T-cell (primary cell): ENCODE measurements around the gene CHD9NB. TPM values are rescaled to one million over a fixed set of nuclear protein-coding genes. Genes with fewer than 3 reads are reported as not detected.
"Not testable (repeated sequence)": the region's sequence is repeated elsewhere in the genome, so short reads cannot be mapped to it uniquely, and the experiment has no call there.

ENCODE experiments used
- ATAC-seq, 4 experiments: fragments of 200-7000 bp in 3 of 4; fragments of 150-1000 bp in 1 of 4; cut with Tn5 transposase; replicated peaks in 1 of 4; 1 replicate in 3 of 4; 2 replicates in 1 of 4; pipeline ENCODE4 v1.10.0; 2021; ENCODE audit warnings: moderate library complexity in 3 of 4, mild to moderate bottlenecking in 2 of 4, moderate number of reproducible peaks in 1 of 4
- CTCF ChIA-PET, 2 donors: fragments of 300-600 bp; sonication (Branson Sonifier 250); formaldehyde crosslinking; loops; one replicate each; lab custom pipeline; 2022; ENCODE audit warnings: antibody characterized with exemption in 2 of 2; lab: Charles Lee
- POLR2A ChIA-PET, 2 donors: fragments of 300-600 bp; sonication (Branson Sonifier 250); formaldehyde crosslinking; loops; one replicate each; lab custom pipeline; 2022; ENCODE audit warnings: antibody characterized with exemption in 2 of 2; lab: Charles Lee
- DNase-seq, 35 experiments: peaks; one replicate each; pipeline versions ENCODE4 v3.0.0 to v3.0.0-alpha.2; 2013 to 2023
- H3K27ac ChIP-seq: one replicate; pipeline ENCODE4 v1.5.1; 2013; ENCODE audit warnings: low read length
- H3K27me3 ChIP-seq, 2 experiments: replicated peaks in 1 of 2; 1 replicate in 1 of 2; 2 replicates in 1 of 2; pipeline versions ENCODE4 v1.6.1 to v1.7.0; 2013; ENCODE audit warnings: low read length in 1 of 2, mixed read lengths in 1 of 2; ENCODE audit not compliant: control insufficient read depth in 2 of 2, insufficient read depth in 2 of 2; ENCODE audit errors: extremely low read depth in 1 of 2
- H3K36me3 ChIP-seq, 2 donors: 1 replicate in 1 of 2; 2 replicates in 1 of 2; pipeline versions ENCODE4 v1.6.1 to v1.7.0; 2013; ENCODE audit warnings: low read length in 1 of 2; ENCODE audit not compliant: control insufficient read depth in 2 of 2, insufficient read depth in 1 of 2; ENCODE audit errors: extremely low read depth in 1 of 2
- H3K4me1 ChIP-seq, 2 experiments: 1 replicate in 1 of 2; 2 replicates in 1 of 2; pipeline versions ENCODE4 v1.6.1 to v1.7.0; 2013; ENCODE audit warnings: low read length in 2 of 2, mixed read lengths in 1 of 2; ENCODE audit not compliant: insufficient read depth in 2 of 2, control insufficient read depth in 1 of 2; ENCODE audit errors: extremely low read depth in 1 of 2
- H3K4me3 ChIP-seq, 2 donors: 1 replicate in 1 of 2; 2 replicates in 1 of 2; pipeline versions ENCODE4 v1.5.1 to v1.7.0; 2013; ENCODE audit warnings: mild to moderate bottlenecking in 2 of 2, low read length in 1 of 2, moderate library complexity in 1 of 2; ENCODE audit not compliant: control insufficient read depth in 1 of 2; ENCODE audit errors: extremely low read depth in 1 of 2
- H3K9me3 ChIP-seq: 2 replicates; pipeline ENCODE4 v1.7.0; 2013
- H3K27ac Mint-ChIP-seq, 2 donors: one replicate each; pipeline ENCODE4 v1.8.0; 2020 to 2021; ENCODE audit warnings: mild to moderate bottlenecking in 2 of 2, mixed read lengths in 2 of 2
- H3K27me3 Mint-ChIP-seq, 2 donors: one replicate each; pipeline ENCODE4 v1.8.0; 2021 to 2022; ENCODE audit warnings: mixed read lengths in 2 of 2
- H3K36me3 Mint-ChIP-seq: one replicate; pipeline ENCODE4 v1.8.0; 2021; ENCODE audit warnings: mixed read lengths
- H3K4me1 Mint-ChIP-seq, 3 donors: one replicate each; pipeline ENCODE4 v1.8.0; 2020 to 2022; ENCODE audit warnings: mixed read lengths in 3 of 3, mild to moderate bottlenecking in 1 of 3
- H3K4me3 Mint-ChIP-seq, 3 donors: one replicate each; pipeline ENCODE4 v1.8.0; 2020 to 2022; ENCODE audit warnings: mild to moderate bottlenecking in 3 of 3, mixed read lengths in 3 of 3, moderate library complexity in 3 of 3
- H3K9me3 Mint-ChIP-seq, 3 donors: one replicate each; pipeline ENCODE4 v1.8.0; 2020 to 2022; ENCODE audit warnings: mixed read lengths in 3 of 3
- WGBS: methylation state at CpG from one replicate; pipeline ENCODE4 v1.1.5; 2013; ENCODE audit warnings: missing lambda C conversion rate; ENCODE audit not compliant: insufficient coverage; 5-methylcytosine and 5-hydroxymethylcytosine counted together
- total RNA-seq, 35 experiments: library from RNA in 6 of 35; stranded (reverse) in 6 of 35; fragments of 120-200 nt in 1 of 35; gene quantifications; one replicate each; pipeline versions ENCODE4 v1.2.1 to v1.2.4 and lab custom pipeline; 2013 to 2026

Gene CHD9NB
- total RNA-seq, 5 donors from 2014 or later (not counting 1 experiment from before 2014, with no cell fraction given) = not detected

- no peaks in the 10 kb centered on the region for H3K9me3 Mint-ChIP-seq
- H3K36me3 Mint-ChIP-seq = no peaks in the 10 kb centered on the region
- Histone ChIP-seq H3K4me1 (no peaks in the 10 kb centered on the region), H3K4me3 (no peak overlapping the region), H3K36me3 (no peaks in the 10 kb centered on the region), H3K27me3 (peaks cover 0 to 15% of the 10 kb centered on the region in 2 experiments), H3K9me3 (no peaks in the 10 kb centered on the region), H3K27ac (no peak overlapping the region)
- peaks cover 4 to 22% of the 10 kb centered on the region in 2 donors for H3K27me3 Mint-ChIP-seq
- WGBS = 86% methylated on average over 2 of the region's 4 CpGs
- ChIA-PET POLR2A (no interaction called here), CTCF (no interaction called here)
- ATAC-seq (no peak), DNase-seq (no peak)
- no peak overlapping the region for H3K4me3 Mint-ChIP-seq
- no peaks in the 10 kb centered on the region for H3K4me1 Mint-ChIP-seq
- no peak overlapping the region for H3K27ac Mint-ChIP-seq
Observed at GRCh38 chr16:53048139-53048915, 4.4 kb downstream of the CHD9NB start.

DNA sequence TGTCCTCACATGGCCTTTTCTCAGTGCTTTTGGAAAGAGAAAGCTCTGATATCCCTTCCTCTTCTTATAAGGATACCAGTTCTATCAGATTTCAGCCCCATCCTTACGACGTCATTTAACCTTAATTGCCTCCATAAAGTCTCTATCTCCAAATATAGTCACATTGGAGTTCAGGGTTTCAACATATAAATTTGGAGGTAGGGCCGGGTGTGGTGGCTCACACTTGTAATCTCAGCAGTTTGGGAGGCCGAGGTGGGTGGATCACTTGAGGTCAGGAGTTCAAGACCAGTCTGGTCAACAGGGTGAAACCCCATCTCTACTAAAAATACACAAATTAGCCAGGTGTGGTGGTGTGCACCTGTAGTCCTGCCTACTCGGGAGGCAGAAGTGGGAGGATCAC, 5.2 kb downstream of the CHD9NB start:
- not testable (repeated sequence) for ATAC-seq

DNA sequence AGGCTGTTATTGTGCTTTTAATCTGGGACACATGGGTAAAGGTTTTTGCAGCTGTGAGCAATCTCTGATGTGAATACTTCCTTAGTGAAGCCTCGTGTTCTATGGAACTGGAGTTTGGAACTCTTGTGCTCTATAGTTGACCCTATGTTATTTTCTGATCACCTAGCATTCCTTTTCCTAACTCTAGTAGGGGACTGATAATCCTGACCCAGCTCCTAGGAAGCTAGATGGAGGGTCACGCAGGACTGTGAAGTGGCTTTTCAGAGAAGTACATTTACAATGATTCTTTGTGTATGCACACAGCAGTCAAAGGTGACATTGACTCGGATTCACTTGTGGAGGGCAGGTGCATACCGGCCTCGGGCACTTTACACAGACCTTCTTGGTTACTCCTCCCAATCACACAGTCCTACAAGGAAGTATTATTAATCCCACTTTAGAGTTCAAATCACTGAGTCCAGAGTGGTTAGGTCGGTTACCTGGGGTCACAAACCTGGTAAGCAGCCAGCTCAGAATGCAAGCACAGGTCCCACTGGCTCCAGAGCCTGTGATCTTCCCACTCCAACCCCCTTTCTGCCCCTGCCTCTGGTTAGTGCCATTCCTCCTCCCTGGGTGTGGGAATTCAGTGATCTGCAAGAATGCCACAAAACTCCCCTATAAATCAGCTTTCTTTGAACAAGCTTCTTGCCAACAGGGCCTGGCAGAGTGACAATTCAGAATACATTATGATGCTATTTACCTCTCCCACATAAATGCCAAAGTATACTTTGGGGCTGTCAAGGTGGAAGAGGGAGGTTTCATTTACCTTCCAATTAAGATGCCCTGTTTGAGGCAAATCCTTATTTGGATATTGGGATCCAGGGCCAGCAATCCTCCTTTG, 7.1 kb downstream of the CHD9NB start:
- 91% methylated on average over 4 of the region's 6 CpGs for WGBS
- no peak overlapping the region for H3K27ac ChIP-seq
- ChIA-PET POLR2A (interaction anchor here in 1 of 2 donors (0.6 kb wide), 1 partner anchor 431 kb away, joined by 10 read pairs; no protein-coding TSS in a partner anchor), CTCF (no interaction called here)
- Mint-ChIP-seq H3K27me3 (peaks cover 0 to 29% of the 10 kb centered on the region in 2 donors), H3K27ac (no peak overlapping the region), H3K9me3 (no peaks in the 10 kb centered on the region), H3K4me1 (peaks cover 0 to 1% (median 0%) of the 10 kb centered on the region in 3 donors), H3K36me3 (no peaks in the 10 kb centered on the region), H3K4me3 (no peak overlapping the region)
- peaks cover 0 to 12% of the 10 kb centered on the region in 2 experiments for H3K27me3 ChIP-seq
- DNase-seq (no peak), ATAC-seq (no peak)
- no peaks in the 10 kb centered on the region for H3K4me1 ChIP-seq
- no peak overlapping the region for H3K4me3 ChIP-seq
- no peaks in the 10 kb centered on the region for H3K9me3 ChIP-seq
- H3K36me3 ChIP-seq = no peaks in the 10 kb centered on the region

More for the DNA sequence above, 5.2 kb downstream of the CHD9NB start:
- DNase-seq, H3K27ac ChIP-seq, H3K36me3 ChIP-seq, H3K27ac Mint-ChIP-seq, H3K4me3 Mint-ChIP-seq, H3K4me1 ChIP-seq, H3K4me3 ChIP-seq, H3K27me3 ChIP-seq, H3K9me3 Mint-ChIP-seq, H3K36me3 Mint-ChIP-seq, H3K4me1 Mint-ChIP-seq, H3K9me3 ChIP-seq, CTCF ChIA-PET, POLR2A ChIA-PET: not testable (repeated sequence)
- H3K27me3 Mint-ChIP-seq = peaks cover 0 to 29% of the 10 kb centered on the region in 2 donors
- WGBS = no CpG with 5 or more reads among the region's 5 CpGs

- H3K27ac ChIP-seq = no peak overlapping the region
- no peaks in the 10 kb centered on the region for H3K9me3 ChIP-seq
- ChIA-PET POLR2A (no interaction called here), CTCF (no interaction called here)
- DNase-seq (no peak), ATAC-seq (no peak)
- H3K27me3 ChIP-seq = peaks cover 0 to 12% of the 10 kb centered on the region in 2 experiments
- no peak overlapping the region for H3K27ac Mint-ChIP-seq
- no peak overlapping the region for H3K4me3 ChIP-seq
- no peaks in the 10 kb centered on the region for H3K9me3 Mint-ChIP-seq
- H3K4me3 Mint-ChIP-seq = no peak overlapping the region
- no peaks in the 10 kb centered on the region for H3K36me3 Mint-ChIP-seq
- peaks cover 0 to 29% of the 10 kb centered on the region in 2 donors for H3K27me3 Mint-ChIP-seq
- H3K4me1 Mint-ChIP-seq = peaks cover 0 to 1% (median 0%) of the 10 kb centered on the region in 3 donors
- WGBS = 84% methylated on average over 4 of the region's 11 CpGs
- H3K4me1 ChIP-seq = no peaks in the 10 kb centered on the region
- H3K36me3 ChIP-seq = no peaks in the 10 kb centered on the region
Observed at GRCh38 chr16:53043986-53044601, 8.6 kb downstream of the CHD9NB start.

DNA sequence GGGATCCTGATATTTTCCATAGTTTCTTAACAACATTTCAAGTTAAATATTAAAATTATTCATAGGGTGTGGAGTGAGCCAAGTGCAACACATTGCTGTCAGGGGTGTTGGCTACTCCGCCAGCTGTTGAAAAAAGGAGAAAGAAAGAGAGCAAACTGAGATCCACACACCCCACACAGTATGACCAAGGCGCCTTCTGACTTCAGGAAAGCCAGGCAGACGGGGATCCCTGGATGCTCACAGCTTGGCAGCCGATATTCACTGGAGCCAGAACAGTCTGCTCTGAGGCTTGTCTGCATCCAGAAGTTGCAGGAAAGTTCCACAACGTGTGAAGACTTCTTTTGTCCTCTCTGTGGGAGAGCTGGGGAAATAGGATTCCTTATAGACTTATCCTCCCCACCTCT, 9.3 kb downstream of the CHD9NB start:
- no peak for DNase-seq
- Mint-ChIP-seq H3K9me3 (no peaks in the 10 kb centered on the region), H3K36me3 (no peaks in the 10 kb centered on the region), H3K27ac (no peak overlapping the region), H3K4me3 (no peak overlapping the region), H3K4me1 (peaks cover 0 to 1% (median 0%) of the 10 kb centered on the region in 3 donors), H3K27me3 (peaks cover 0 to 31% of the 10 kb centered on the region in 2 donors)
- WGBS = 90% methylated on average over 2 of the region's 5 CpGs
- Histone ChIP-seq H3K9me3 (no peaks in the 10 kb centered on the region), H3K27me3 (peaks cover 0 to 12% of the 10 kb centered on the region in 2 experiments), H3K4me3 (no peak overlapping the region), H3K4me1 (no peaks in the 10 kb centered on the region), H3K27ac (no peak overlapping the region), H3K36me3 (no peaks in the 10 kb centered on the region)
- ChIA-PET CTCF (no interaction called here), POLR2A (no interaction called here)
- ATAC-seq = no peak

- H3K27me3 Mint-ChIP-seq = peaks cover 4 to 31% of the 10 kb centered on the region in 2 donors
- H3K4me3 Mint-ChIP-seq = no peak overlapping the region
- no peaks in the 10 kb centered on the region for H3K4me1 ChIP-seq
- H3K27ac ChIP-seq = no peak overlapping the region
- ChIA-PET CTCF (interaction anchor here (0.6 to 1.4 kb wide), 2 partner anchors 11 to 60 kb away, joined by 3 to 4 read pairs; no protein-coding TSS in a partner anchor), POLR2A (no interaction called here)
- no peak for ATAC-seq
- H3K9me3 Mint-ChIP-seq = no peaks in the 10 kb centered on the region
- 83% methylated on average over 3 of the region's 5 CpGs for WGBS
- peaks cover 0 to 1% (median 0%) of the 10 kb centered on the region in 3 donors for H3K4me1 Mint-ChIP-seq
- no peaks in the 10 kb centered on the region for H3K36me3 Mint-ChIP-seq
- no peaks in the 10 kb centered on the region for H3K36me3 ChIP-seq
- H3K27me3 ChIP-seq = peaks cover 0 to 12% of the 10 kb centered on the region in 2 experiments
- H3K27ac Mint-ChIP-seq = no peak overlapping the region
- DNase-seq = no peak
- no peaks in the 10 kb centered on the region for H3K9me3 ChIP-seq
- H3K4me3 ChIP-seq = no peak overlapping the region
Observed at GRCh38 chr16:53042235-53042701, 10.4 kb downstream of the CHD9NB start.
